HEK293 (cell line): ENCODE data around the gene RERGL.

Experiments used
- CTCF ChIP-seq: fragments of 450-650 bp; formaldehyde crosslinking; IDR thresholded peaks from 2 replicates; pipeline ENCODE4 v1.5.1; 2016; ENCODE audit warnings: missing biosample characterization, missing genetic modification characterization
- FEZF1 ChIP-seq: fragments of 450-650 bp; formaldehyde crosslinking; IDR thresholded peaks from 2 replicates; pipeline ENCODE4 v1.5.1; 2016; ENCODE audit warnings: missing biosample characterization, missing genetic modification characterization
- GLI4 ChIP-seq: fragments of 450-650 bp; formaldehyde crosslinking; IDR thresholded peaks from 2 replicates; pipeline ENCODE4 v1.5.1; 2016; ENCODE audit warnings: missing biosample characterization, missing genetic modification characterization
- PBX3 ChIP-seq: sonication (generic); formaldehyde crosslinking; IDR thresholded peaks from 2 replicates; pipeline ENCODE4 v1.8.1; 2022; ENCODE audit warnings: mild to moderate bottlenecking, moderate library complexity, missing genetic modification reagents
- YY1 ChIP-seq: fragments of 450-650 bp; formaldehyde crosslinking; IDR thresholded peaks from 2 replicates; pipeline ENCODE4 v1.5.1; 2018; ENCODE audit warnings: missing biosample characterization, missing genetic modification characterization
- ZBTB21 ChIP-seq: fragments of 450-650 bp; formaldehyde crosslinking; IDR thresholded peaks from 2 replicates; pipeline ENCODE4 v1.5.1; 2017; ENCODE audit warnings: missing biosample characterization, missing genetic modification characterization
- ZFP41 ChIP-seq: fragments of 450-650 bp; formaldehyde crosslinking; IDR thresholded peaks from 2 replicates; pipeline ENCODE4 v1.5.1; 2016; ENCODE audit warnings: missing biosample characterization, missing genetic modification characterization, borderline replicate concordance
- ZNF184 ChIP-seq: fragments of 450-650 bp; IDR thresholded peaks from 2 replicates; pipeline ENCODE4 v1.5.1; 2018; ENCODE audit warnings: missing biosample characterization, mild to moderate bottlenecking, missing genetic modification characterization
- ZNF211 ChIP-seq: fragments of 450-650 bp; formaldehyde crosslinking; IDR thresholded peaks from 2 replicates; pipeline ENCODE4 v1.5.1; 2016; ENCODE audit warnings: low read depth, missing biosample characterization, missing genetic modification characterization
- TF ChIP-seq, protein P1 (sequence below): fragments of 450-650 bp; formaldehyde crosslinking; IDR thresholded peaks from 2 replicates; pipeline ENCODE4 v1.5.1; 2016; ENCODE audit warnings: missing biosample characterization, missing genetic modification characterization, low read depth
- TF ChIP-seq, protein P2 (sequence below): fragments of 450-650 bp; formaldehyde crosslinking; IDR thresholded peaks from 2 replicates; pipeline ENCODE4 v1.5.1; 2016; ENCODE audit warnings: missing biosample characterization, missing genetic modification characterization, borderline replicate concordance

DNA sequence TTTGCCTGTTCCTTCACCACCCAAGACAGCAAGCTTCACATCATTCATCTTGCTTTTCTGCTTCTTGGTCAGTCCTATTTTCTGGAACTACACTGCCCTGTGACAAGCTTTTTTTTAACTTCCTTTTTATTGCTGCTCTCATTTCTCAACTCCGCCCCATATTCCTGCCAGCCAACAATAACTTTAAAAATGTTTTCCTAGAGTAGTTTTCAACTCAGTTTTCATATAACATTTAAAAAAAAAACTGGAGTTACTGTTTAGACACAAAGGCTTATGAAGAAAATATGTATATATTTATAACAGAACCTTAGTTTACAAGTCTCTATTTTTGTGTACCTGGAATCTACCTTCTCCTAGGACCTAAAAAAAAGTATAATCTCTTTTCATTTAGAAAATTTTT lies at the start of gene RERGL:
- TF ChIP-seq CTCF (tag by site-specific recombination): no peak
- TF ChIP-seq ZNF184 (tag by site-specific recombination): no peak
- no peak for TF ChIP-seq ZFP41 (tag by site-specific recombination)
- TF ChIP-seq, protein P1, sequence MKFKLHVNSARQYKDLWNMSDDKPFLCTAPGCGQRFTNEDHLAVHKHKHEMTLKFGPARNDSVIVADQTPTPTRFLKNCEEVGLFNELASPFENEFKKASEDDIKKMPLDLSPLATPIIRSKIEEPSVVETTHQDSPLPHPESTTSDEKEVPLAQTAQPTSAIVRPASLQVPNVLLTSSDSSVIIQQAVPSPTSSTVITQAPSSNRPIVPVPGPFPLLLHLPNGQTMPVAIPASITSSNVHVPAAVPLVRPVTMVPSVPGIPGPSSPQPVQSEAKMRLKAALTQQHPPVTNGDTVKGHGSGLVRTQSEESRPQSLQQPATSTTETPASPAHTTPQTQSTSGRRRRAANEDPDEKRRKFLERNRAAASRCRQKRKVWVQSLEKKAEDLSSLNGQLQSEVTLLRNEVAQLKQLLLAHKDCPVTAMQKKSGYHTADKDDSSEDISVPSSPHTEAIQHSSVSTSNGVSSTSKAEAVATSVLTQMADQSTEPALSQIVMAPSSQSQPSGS (tag by site-specific recombination): no peak
- TF ChIP-seq ZBTB21 (tag by site-specific recombination): no peak
- TF ChIP-seq ZNF211 (tag by site-specific recombination): no peak
- no peak for TF ChIP-seq FEZF1
- TF ChIP-seq, protein P2, sequence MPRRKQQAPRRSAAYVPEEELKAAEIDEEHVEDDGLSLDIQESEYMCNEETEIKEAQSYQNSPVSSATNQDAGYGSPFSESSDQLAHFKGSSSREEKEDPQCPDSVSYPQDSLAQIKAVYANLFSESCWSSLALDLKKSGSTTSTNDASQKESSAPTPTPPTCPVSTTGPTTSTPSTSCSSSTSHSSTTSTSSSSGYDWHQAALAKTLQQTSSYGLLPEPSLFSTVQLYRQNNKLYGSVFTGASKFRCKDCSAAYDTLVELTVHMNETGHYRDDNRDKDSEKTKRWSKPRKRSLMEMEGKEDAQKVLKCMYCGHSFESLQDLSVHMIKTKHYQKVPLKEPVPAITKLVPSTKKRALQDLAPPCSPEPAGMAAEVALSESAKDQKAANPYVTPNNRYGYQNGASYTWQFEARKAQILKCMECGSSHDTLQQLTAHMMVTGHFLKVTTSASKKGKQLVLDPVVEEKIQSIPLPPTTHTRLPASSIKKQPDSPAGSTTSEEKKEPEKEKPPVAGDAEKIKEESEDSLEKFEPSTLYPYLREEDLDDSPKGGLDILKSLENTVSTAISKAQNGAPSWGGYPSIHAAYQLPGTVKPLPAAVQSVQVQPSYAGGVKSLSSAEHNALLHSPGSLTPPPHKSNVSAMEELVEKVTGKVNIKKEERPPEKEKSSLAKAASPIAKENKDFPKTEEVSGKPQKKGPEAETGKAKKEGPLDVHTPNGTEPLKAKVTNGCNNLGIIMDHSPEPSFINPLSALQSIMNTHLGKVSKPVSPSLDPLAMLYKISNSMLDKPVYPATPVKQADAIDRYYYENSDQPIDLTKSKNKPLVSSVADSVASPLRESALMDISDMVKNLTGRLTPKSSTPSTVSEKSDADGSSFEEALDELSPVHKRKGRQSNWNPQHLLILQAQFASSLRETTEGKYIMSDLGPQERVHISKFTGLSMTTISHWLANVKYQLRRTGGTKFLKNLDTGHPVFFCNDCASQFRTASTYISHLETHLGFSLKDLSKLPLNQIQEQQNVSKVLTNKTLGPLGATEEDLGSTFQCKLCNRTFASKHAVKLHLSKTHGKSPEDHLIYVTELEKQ (tag by site-specific recombination): no peak
- TF ChIP-seq YY1 (tag by site-specific recombination): no peak
- no peak for TF ChIP-seq GLI4 (tag by site-specific recombination)
- TF ChIP-seq PBX3: no peak
